Measurements from ENCODE around the gene FCRLA. TPM values are rescaled to one million over a fixed set of nuclear protein-coding genes. Genes with fewer than 3 reads are reported as not detected.
A peak's percentile ranks its signal among the peaks of the same experiment; 100 is the strongest.

FCRLA gene
- total RNA-seq, 1 experiment from 2014 or later: 0.25 TPM

DNA sequence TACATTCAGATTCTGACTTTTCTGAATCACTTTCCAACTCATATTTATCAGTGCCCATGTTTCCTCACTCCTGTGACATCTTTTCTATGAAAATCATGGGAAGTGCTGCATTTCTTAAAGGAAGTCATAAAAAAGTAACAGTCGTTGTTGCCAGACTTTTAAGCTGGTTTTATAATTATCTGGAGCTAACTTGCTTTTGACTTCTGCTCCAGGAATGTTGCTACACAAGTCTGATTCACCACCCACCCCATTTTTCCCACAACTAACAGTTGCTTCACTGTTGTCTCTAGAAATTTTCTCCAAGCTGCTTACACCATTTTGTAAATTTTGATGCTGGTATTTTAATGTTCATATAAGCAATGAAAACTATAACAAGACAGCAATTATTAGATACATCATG, 26.5 kb downstream of the FCRLA start:
- no peak for ATAC-seq
- CTCF ChIA-PET: no interaction called here
- Histone ChIP-seq H3K4me3 (replicated peaks in 1 of 2; ENCODE audit: low read depth in 1 of 2, low read length in 2 of 2) (0 out of 4 replicates have a peak overlapping the region, but pooled peaks of 1 of the 2 experiments have one; percentile 9), H3K9ac (ENCODE audit: low read length) (peak overlapping the region; percentile 18; the same call in 1 of the 2 replicates), H3K4me1 (ENCODE audit: control insufficient read depth in 1 of 2, insufficient read depth in 2 of 2, low read length in 2 of 2) (peaks cover 16 to 71% of the 10 kb centered on the region in 2 experiments; a peak in 3 of 4 replicates), H3K4me2 (ENCODE audit: low read length) (peak overlapping the region; percentile 65), H3K27me3 (ENCODE audit: insufficient read depth, low read length) (no peaks in the 10 kb centered on the region), H3K36me3 (ENCODE audit: control insufficient read depth in 1 of 2, insufficient read depth in 2 of 2, low read length in 2 of 2) (no peaks in the 10 kb centered on the region), H3K9me3 (ENCODE audit: control insufficient read depth in 1 of 2, insufficient read depth in 1 of 2, low read depth in 1 of 2, low read length in 2 of 2) (no peaks in the 10 kb centered on the region), H3K79me2 (ENCODE audit: insufficient read depth, low read length) (no peaks in the 10 kb centered on the region), H4K20me1 (ENCODE audit: insufficient read depth) (no peaks in the 10 kb centered on the region), H3K9me2 (ENCODE audit: insufficient read depth) (no peaks in the 10 kb centered on the region), H2AFZ (ENCODE audit: low read depth, low read length, poor library complexity, severe bottlenecking) (peak overlapping the region; percentile 70), H3K27ac (ENCODE audit: low read depth, low read length) (no peak overlapping the region)
- DNase-seq (ENCODE audit: low read depth, low spot score): no peak
- intact Hi-C loops (cut with micrococcal nuclease): no loop called here
- TF ChIP-seq, protein P1, sequence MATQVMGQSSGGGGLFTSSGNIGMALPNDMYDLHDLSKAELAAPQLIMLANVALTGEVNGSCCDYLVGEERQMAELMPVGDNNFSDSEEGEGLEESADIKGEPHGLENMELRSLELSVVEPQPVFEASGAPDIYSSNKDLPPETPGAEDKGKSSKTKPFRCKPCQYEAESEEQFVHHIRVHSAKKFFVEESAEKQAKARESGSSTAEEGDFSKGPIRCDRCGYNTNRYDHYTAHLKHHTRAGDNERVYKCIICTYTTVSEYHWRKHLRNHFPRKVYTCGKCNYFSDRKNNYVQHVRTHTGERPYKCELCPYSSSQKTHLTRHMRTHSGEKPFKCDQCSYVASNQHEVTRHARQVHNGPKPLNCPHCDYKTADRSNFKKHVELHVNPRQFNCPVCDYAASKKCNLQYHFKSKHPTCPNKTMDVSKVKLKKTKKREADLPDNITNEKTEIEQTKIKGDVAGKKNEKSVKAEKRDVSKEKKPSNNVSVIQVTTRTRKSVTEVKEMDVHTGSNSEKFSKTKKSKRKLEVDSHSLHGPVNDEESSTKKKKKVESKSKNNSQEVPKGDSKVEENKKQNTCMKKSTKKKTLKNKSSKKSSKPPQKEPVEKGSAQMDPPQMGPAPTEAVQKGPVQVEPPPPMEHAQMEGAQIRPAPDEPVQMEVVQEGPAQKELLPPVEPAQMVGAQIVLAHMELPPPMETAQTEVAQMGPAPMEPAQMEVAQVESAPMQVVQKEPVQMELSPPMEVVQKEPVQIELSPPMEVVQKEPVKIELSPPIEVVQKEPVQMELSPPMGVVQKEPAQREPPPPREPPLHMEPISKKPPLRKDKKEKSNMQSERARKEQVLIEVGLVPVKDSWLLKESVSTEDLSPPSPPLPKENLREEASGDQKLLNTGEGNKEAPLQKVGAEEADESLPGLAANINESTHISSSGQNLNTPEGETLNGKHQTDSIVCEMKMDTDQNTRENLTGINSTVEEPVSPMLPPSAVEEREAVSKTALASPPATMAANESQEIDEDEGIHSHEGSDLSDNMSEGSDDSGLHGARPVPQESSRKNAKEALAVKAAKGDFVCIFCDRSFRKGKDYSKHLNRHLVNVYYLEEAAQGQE (IDR thresholded peaks at IDR 0.05; ENCODE audit: low read depth): no peak
- TF ChIP-seq CEBPB (IDR thresholded peaks at IDR 0.05; ENCODE audit: low read depth) (peak; percentile 84), JUND (IDR thresholded peaks at IDR 0.05) (peak; percentile 65), YY1 (IDR thresholded peaks at IDR 0.05; ENCODE audit: extremely low read depth, insufficient replicate concordance, low read depth, low read length) (peak; percentile 61), RAD21 (IDR thresholded peaks at IDR 0.05; ENCODE audit: low read depth) (0 out of 2 replicates have a peak, but pooled peaks have one; percentile 7), CBX3 (IDR thresholded peaks at IDR 0.05; ENCODE audit: low read depth) (peak; percentile 66; the same call in 1 of the 2 replicates), POLR2AphosphoS5 (IDR thresholded peaks at IDR 0.05; ENCODE audit: low read depth, low read length) (peak; percentile 35; the same call in 1 of the 2 replicates), SP1 (IDR thresholded peaks at IDR 0.05; ENCODE audit: low read depth) (peak; percentile 74), FOSL1 (IDR thresholded peaks at IDR 0.05; ENCODE audit: low read depth) (peak; percentile 74)
- TF ChIP-seq, protein P2, sequence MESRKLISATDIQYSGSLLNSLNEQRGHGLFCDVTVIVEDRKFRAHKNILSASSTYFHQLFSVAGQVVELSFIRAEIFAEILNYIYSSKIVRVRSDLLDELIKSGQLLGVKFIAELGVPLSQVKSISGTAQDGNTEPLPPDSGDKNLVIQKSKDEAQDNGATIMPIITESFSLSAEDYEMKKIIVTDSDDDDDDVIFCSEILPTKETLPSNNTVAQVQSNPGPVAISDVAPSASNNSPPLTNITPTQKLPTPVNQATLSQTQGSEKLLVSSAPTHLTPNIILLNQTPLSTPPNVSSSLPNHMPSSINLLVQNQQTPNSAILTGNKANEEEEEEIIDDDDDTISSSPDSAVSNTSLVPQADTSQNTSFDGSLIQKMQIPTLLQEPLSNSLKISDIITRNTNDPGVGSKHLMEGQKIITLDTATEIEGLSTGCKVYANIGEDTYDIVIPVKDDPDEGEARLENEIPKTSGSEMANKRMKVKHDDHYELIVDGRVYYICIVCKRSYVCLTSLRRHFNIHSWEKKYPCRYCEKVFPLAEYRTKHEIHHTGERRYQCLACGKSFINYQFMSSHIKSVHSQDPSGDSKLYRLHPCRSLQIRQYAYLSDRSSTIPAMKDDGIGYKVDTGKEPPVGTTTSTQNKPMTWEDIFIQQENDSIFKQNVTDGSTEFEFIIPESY (IDR thresholded peaks at IDR 0.05; ENCODE audit: extremely low read depth, insufficient replicate concordance, low read length): no peak
- no TSS peak for BruUV-seq (replicated peaks)
- POLR2A ChIA-PET: interaction anchor here (1.9 kb wide), 1 partner anchor 16 kb away, joined by 8 read pairs; the partner anchor contains the start of gene DUSP12
- RAD21 ChIA-PET (ENCODE audit: low non-redundant PET in 1 of 2, low total read pairs in 2 of 2, uncharacterized antibody in 2 of 2, unreplicated experiment in 2 of 2): no interaction called here
